ENCODE results near the gene SIK3. TPM values are rescaled to one million over a fixed set of nuclear protein-coding genes. Genes with fewer than 3 reads are reported as not detected.

SIK3 gene
- total RNA-seq, 1 experiment from 2014 or later, result 14.5 TPM

DNA sequence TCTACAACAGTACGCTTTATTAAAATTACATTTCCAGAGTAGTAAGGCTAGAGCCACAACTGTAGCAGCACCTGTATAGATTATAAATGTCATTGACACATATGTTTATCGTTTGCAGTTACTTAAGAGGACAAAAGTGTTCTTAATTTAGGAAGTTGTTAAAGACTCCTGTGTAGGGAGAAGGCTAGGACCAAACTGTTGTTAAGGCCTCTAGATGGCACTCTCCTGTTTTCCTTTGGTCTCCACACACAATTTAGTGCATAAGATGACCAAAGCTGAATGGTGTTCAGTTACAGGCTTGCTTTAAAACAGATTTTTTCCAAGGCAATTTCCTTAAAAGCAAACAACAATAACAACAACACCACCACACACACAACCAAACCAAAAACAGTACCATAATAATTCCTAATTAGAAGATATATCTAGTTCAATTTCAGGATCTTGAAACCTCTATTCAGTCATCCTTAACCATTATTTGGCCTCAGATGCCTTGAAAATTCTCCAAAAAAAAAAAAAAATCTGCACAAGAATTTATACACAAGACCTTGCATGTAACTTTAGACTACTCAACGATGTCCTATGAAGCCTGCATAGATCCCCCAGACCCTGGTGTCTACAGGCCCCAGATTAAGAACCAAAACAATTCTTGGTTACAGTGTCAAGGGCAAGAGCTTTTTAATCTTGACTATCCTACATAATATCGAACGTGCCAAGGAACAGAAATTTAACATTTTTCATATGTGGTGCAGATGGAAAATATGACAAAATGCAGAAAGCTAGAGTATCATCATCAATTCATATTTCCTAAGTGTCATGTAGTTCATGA lies 218.2 kb downstream of the SIK3 start:
- Histone ChIP-seq H3K79me2 (ENCODE audit: low read length) (no peaks in the 10 kb centered on the region), H3K4me3 (ENCODE audit: low read length) (no peak overlapping the region), H3K9me2 (replicated peaks; ENCODE audit: low read length) (no peaks in the 10 kb centered on the region), H3F3A (ENCODE audit: low read length, unreplicated experiment) (no peaks in the 10 kb centered on the region), H3K9me3 (ENCODE audit: low read length) (no peaks in the 10 kb centered on the region), H3K4me1 (ENCODE audit: insufficient read depth, low read length) (no peaks in the 10 kb centered on the region; the same call in 1 of the 2 replicates), H2AFZ (ENCODE audit: low read length) (no peak overlapping the region), H4K20me1 (ENCODE audit: low read length) (no peaks in the 10 kb centered on the region), H3K36me3 (ENCODE audit: low read depth, low read length) (peaks cover 4% of the 10 kb centered on the region; the same call in 1 of the 2 replicates), H3K27me3 (ENCODE audit: low read length) (no peaks in the 10 kb centered on the region), H3K27ac (ENCODE audit: low read length) (no peak overlapping the region), H3K4me2 (ENCODE audit: low read length) (no peak overlapping the region), H3K9ac (ENCODE audit: low read length) (no peak overlapping the region)
- ATAC-seq (peak; percentile 100), DNase-seq (peak; percentile 86)
- intact Hi-C loops (cut with micrococcal nuclease), result loop anchor here (1.0 to 10.0 kb wide), 5 partner anchors 37 to 347 kb away; no protein-coding TSS in a partner anchor
- CTCF ChIA-PET, result interaction anchor here (0.6 to 1.5 kb wide), 5 partner anchors 44 to 1424 kb away, joined by 3 to 5 read pairs (median 3); no protein-coding TSS in a partner anchor
- no TSS peak for BruUV-seq (replicated peaks)
- POLR2A ChIA-PET (ENCODE audit: unreplicated experiment), result no interaction called here
- TF ChIP-seq EZH2phosphoT487 (IDR thresholded peaks at IDR 0.05; ENCODE audit: borderline replicate concordance, low read length), result no peak
- TF ChIP-seq, protein P1, sequence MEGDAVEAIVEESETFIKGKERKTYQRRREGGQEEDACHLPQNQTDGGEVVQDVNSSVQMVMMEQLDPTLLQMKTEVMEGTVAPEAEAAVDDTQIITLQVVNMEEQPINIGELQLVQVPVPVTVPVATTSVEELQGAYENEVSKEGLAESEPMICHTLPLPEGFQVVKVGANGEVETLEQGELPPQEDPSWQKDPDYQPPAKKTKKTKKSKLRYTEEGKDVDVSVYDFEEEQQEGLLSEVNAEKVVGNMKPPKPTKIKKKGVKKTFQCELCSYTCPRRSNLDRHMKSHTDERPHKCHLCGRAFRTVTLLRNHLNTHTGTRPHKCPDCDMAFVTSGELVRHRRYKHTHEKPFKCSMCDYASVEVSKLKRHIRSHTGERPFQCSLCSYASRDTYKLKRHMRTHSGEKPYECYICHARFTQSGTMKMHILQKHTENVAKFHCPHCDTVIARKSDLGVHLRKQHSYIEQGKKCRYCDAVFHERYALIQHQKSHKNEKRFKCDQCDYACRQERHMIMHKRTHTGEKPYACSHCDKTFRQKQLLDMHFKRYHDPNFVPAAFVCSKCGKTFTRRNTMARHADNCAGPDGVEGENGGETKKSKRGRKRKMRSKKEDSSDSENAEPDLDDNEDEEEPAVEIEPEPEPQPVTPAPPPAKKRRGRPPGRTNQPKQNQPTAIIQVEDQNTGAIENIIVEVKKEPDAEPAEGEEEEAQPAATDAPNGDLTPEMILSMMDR (conservative IDR thresholded peaks at IDR 0.05; ENCODE audit: low read depth, low read length), result peak; percentile 93
- no peak for TF ChIP-seq EZH2 (IDR thresholded peaks at IDR 0.05; ENCODE audit: low read length, unreplicated experiment)

DNA sequence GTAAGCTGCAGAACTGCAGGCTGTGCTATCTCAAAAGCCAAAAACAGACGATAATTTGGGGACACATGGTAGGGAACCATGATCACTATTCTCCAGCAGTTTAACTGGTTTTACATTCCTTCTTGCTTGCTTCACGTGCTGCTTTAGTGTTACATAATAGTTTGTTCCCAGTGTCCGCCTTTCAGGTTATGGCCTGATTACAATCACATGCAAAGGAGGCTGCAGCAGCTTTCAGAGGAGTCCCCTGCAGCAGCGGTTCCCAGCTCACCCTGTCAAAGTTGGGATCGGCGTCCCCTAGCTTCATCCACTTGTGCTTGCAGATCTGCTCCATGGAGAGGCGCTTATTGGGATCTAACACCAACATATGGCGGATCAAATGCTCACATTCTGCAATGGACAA lies 221.6 kb downstream of the SIK3 start:
- Histone ChIP-seq H3K4me3 (ENCODE audit: low read length) (no peak overlapping the region), H3K4me1 (ENCODE audit: insufficient read depth, low read length) (peaks cover 7% of the 10 kb centered on the region), H3K27ac (ENCODE audit: low read length) (no peak overlapping the region), H4K20me1 (ENCODE audit: low read length) (no peaks in the 10 kb centered on the region), H3K9me2 (replicated peaks; ENCODE audit: low read length) (no peaks in the 10 kb centered on the region), H3K9me3 (ENCODE audit: low read length) (no peaks in the 10 kb centered on the region), H3F3A (ENCODE audit: low read length, unreplicated experiment) (peaks cover 3% of the 10 kb centered on the region), H3K9ac (ENCODE audit: low read length) (no peak overlapping the region), H3K4me2 (ENCODE audit: low read length) (no peak overlapping the region), H3K79me2 (ENCODE audit: low read length) (no peaks in the 10 kb centered on the region), H2AFZ (ENCODE audit: low read length) (no peak overlapping the region), H3K36me3 (ENCODE audit: low read depth, low read length) (peaks cover 14% of the 10 kb centered on the region), H3K27me3 (ENCODE audit: low read length) (no peaks in the 10 kb centered on the region)
- POLR2A ChIA-PET (ENCODE audit: unreplicated experiment), result no interaction called here
- no peak for ATAC-seq
- no peak for DNase-seq
- intact Hi-C loops (cut with micrococcal nuclease), result no loop called here
- no TSS peak for BruUV-seq (replicated peaks)
- TF ChIP-seq EZH2phosphoT487 (IDR thresholded peaks at IDR 0.05; ENCODE audit: borderline replicate concordance, low read length), result no peak
- TF ChIP-seq, protein P1 (conservative IDR thresholded peaks at IDR 0.05; ENCODE audit: low read depth, low read length), result no peak
- CTCF ChIA-PET, result interaction anchor here (0.5 kb wide), 1 partner anchor 101 kb away, joined by 3 read pairs; no protein-coding TSS in a partner anchor

DNA sequence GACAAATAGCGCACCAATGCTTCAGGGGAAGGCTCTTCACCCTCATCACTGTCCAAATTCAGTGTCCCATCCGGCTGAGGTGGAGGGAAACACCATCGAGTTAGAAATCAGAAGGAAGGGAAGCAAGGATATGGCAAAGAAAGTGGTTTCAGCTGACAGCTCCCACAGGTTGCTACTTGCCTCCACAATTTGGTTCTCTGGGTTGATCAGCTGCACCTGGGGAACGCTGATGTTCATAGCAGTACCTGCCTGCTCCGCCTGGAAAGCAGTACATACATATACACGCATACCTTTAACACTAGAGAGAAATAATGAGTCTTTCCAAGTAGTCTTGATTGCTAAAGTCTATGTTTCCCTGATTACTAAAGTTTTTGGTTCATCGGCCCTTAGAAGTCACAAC lies 223.0 kb downstream of the SIK3 start:
- no peaks in the 10 kb centered on the region for H3K9me2 ChIP-seq (replicated peaks; ENCODE audit: low read length)
- no TSS peak for BruUV-seq (replicated peaks)
- intact Hi-C loops (cut with micrococcal nuclease), result no loop called here
- TF ChIP-seq EZH2 (IDR thresholded peaks at IDR 0.05; ENCODE audit: low read length, unreplicated experiment) (no peak), EZH2phosphoT487 (IDR thresholded peaks at IDR 0.05; ENCODE audit: borderline replicate concordance, low read length) (no peak)
- TF ChIP-seq, protein P1 (conservative IDR thresholded peaks at IDR 0.05; ENCODE audit: low read depth, low read length), result no peak
- peaks cover 14% of the 10 kb centered on the region for H3K36me3 ChIP-seq (ENCODE audit: low read depth, low read length)
- H3K4me1 ChIP-seq (ENCODE audit: insufficient read depth, low read length), result peaks cover 19% of the 10 kb centered on the region
- no peaks in the 10 kb centered on the region for H3K9me3 ChIP-seq (ENCODE audit: low read length)
- H3K79me2 ChIP-seq (ENCODE audit: low read length), result no peaks in the 10 kb centered on the region
- DNase-seq, result no peak
- H3F3A ChIP-seq (ENCODE audit: low read length, unreplicated experiment), result peaks cover 5% of the 10 kb centered on the region
- H3K4me2 ChIP-seq (ENCODE audit: low read length), result no peak overlapping the region
- no peak overlapping the region for H3K9ac ChIP-seq (ENCODE audit: low read length)
- no peak overlapping the region for H3K4me3 ChIP-seq (ENCODE audit: low read length)
- H2AFZ ChIP-seq (ENCODE audit: low read length), result no peak overlapping the region
- no peak for ATAC-seq
- CTCF ChIA-PET, result no interaction called here
- H4K20me1 ChIP-seq (ENCODE audit: low read length), result no peaks in the 10 kb centered on the region
- POLR2A ChIA-PET (ENCODE audit: unreplicated experiment), result no interaction called here
- H3K27me3 ChIP-seq (ENCODE audit: low read length), result no peaks in the 10 kb centered on the region
- H3K27ac ChIP-seq (ENCODE audit: low read length), result no peak overlapping the region
